ENCODE measurements around the gene PIP5K1B.

Gene PIP5K1B

DNA sequence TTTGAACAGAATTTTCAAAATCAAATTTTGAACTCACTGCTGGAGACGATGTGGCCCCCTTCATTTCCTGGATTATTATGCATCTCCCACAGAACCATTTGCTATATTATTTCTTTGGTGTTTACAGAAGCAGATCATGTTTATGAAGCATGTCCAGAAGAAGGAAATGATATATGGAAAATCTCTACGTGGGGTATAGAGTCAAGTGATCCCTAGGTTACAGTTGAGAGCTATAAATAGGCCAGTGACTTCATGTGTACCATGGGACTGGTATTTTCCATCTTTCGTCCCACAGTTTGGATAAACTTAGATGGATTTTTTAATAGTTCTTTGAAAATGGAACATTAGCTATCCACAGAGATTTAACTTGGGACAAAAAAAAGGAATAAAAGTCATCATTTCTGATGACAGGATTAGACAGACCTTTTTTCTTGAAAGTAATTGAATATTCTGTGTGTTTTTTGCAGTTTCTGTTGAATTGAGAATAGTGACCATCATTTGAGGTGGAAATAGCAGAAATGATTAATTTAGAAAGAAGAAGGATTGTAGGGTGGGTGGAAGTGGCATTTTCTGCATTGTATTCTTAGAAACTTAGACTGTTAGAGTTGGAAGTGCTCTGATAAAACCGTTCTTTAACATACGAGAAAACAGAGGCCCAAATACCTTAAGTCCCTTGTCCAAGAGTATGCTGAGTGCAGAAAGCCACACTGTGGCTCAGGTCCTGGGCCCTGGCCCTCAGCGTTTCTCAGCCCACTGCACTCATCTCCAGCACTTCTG lies 136.4 kb downstream of the PIP5K1B start:
- Histone ChIP-seq H3F3A (ENCODE audit: low read depth) (no peaks in the 10 kb centered on the region), H3K4me3 (ENCODE audit: low read length, poor library complexity, severe bottlenecking) (no peak overlapping the region), H3K79me2 (ENCODE audit: insufficient read depth, low read length) (no peaks in the 10 kb centered on the region), H3K27me3 (ENCODE audit: insufficient read depth, low read length, poor library complexity, severe bottlenecking) (no peaks in the 10 kb centered on the region), H2AFZ (ENCODE audit: low read length) (no peak overlapping the region), H3K9me3 (ENCODE audit: insufficient read depth, low read depth, low read length) (no peaks in the 10 kb centered on the region), H3K36me3 (ENCODE audit: insufficient read depth, low read length) (no peaks in the 10 kb centered on the region), H3K9me2 (replicated peaks; ENCODE audit: low read depth, low read length) (no peaks in the 10 kb centered on the region), H3K4me1 (ENCODE audit: insufficient read depth, low read length, poor library complexity, severe bottlenecking) (no peaks in the 10 kb centered on the region), H4K20me1 (ENCODE audit: insufficient read depth, low read length, poor library complexity, severe bottlenecking) (no peaks in the 10 kb centered on the region), H3K4me2 (ENCODE audit: low read depth, low read length, poor library complexity, severe bottlenecking) (no peak overlapping the region), H3K9ac (ENCODE audit: low read depth, low read length, poor library complexity, severe bottlenecking) (no peak overlapping the region)
- TF ChIP-seq, protein P1, sequence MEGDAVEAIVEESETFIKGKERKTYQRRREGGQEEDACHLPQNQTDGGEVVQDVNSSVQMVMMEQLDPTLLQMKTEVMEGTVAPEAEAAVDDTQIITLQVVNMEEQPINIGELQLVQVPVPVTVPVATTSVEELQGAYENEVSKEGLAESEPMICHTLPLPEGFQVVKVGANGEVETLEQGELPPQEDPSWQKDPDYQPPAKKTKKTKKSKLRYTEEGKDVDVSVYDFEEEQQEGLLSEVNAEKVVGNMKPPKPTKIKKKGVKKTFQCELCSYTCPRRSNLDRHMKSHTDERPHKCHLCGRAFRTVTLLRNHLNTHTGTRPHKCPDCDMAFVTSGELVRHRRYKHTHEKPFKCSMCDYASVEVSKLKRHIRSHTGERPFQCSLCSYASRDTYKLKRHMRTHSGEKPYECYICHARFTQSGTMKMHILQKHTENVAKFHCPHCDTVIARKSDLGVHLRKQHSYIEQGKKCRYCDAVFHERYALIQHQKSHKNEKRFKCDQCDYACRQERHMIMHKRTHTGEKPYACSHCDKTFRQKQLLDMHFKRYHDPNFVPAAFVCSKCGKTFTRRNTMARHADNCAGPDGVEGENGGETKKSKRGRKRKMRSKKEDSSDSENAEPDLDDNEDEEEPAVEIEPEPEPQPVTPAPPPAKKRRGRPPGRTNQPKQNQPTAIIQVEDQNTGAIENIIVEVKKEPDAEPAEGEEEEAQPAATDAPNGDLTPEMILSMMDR (conservative IDR thresholded peaks at IDR 0.05; ENCODE audit: low read length) = no peak
- TF ChIP-seq EZH2phosphoT487 (IDR thresholded peaks at IDR 0.05; ENCODE audit: borderline replicate concordance) = no peak

GRCh38 chr9:68842568-68842967 lies 137.5 kb downstream of the PIP5K1B start:
- TF ChIP-seq, protein P1 (conservative IDR thresholded peaks at IDR 0.05; ENCODE audit: low read length) = no peak
- TF ChIP-seq EZH2phosphoT487 (IDR thresholded peaks at IDR 0.05; ENCODE audit: borderline replicate concordance) = no peak
- H3K4me3 ChIP-seq (ENCODE audit: low read length, poor library complexity, severe bottlenecking) = no peak overlapping the region
- no peaks in the 10 kb centered on the region for H3K79me2 ChIP-seq (ENCODE audit: insufficient read depth, low read length)
- no peaks in the 10 kb centered on the region for H3K4me1 ChIP-seq (ENCODE audit: insufficient read depth, low read length, poor library complexity, severe bottlenecking)
- no peaks in the 10 kb centered on the region for H3K36me3 ChIP-seq (ENCODE audit: insufficient read depth, low read length)
- H2AFZ ChIP-seq (ENCODE audit: low read length) = no peak overlapping the region
- H3K4me2 ChIP-seq (ENCODE audit: low read depth, low read length, poor library complexity, severe bottlenecking) = no peak overlapping the region
- no peaks in the 10 kb centered on the region for H4K20me1 ChIP-seq (ENCODE audit: insufficient read depth, low read length, poor library complexity, severe bottlenecking)
- H3F3A ChIP-seq (ENCODE audit: low read depth) = no peaks in the 10 kb centered on the region
- no peaks in the 10 kb centered on the region for H3K27me3 ChIP-seq (ENCODE audit: insufficient read depth, low read length, poor library complexity, severe bottlenecking)
- no peak overlapping the region for H3K9ac ChIP-seq (ENCODE audit: low read depth, low read length, poor library complexity, severe bottlenecking)
- H3K9me3 ChIP-seq (ENCODE audit: insufficient read depth, low read depth, low read length) = no peaks in the 10 kb centered on the region
- H3K9me2 ChIP-seq (replicated peaks; ENCODE audit: low read depth, low read length) = no peaks in the 10 kb centered on the region

DNA sequence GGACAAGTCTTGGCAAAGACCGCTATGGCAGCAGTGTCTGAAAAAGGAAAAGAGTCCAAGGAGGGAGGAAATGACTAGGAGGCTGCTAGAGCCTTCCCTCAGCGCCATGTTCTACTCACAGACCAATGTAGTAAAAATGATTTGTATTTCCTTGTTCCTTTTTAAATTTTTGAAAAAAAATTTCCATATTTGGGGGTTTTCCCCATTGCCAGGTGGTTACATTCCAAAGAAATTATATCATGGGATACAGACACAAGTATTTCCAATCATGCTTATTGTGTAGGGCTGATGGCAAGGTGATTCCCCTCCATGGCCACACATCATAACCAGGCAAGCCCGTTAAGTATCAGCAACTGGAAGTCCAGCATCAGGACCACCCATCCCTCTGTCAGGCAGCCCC lies 138.2 kb downstream of the PIP5K1B start:
- H3K9me2 ChIP-seq (replicated peaks; ENCODE audit: low read depth, low read length) = no peaks in the 10 kb centered on the region

More for the DNA sequence above, 138.2 kb downstream of the PIP5K1B start:
- Histone ChIP-seq H3K9ac (ENCODE audit: low read depth, low read length, poor library complexity, severe bottlenecking) (no peak overlapping the region), H2AFZ (ENCODE audit: low read length) (no peak overlapping the region), H3K9me3 (ENCODE audit: insufficient read depth, low read depth, low read length) (no peaks in the 10 kb centered on the region), H3K4me1 (ENCODE audit: insufficient read depth, low read length, poor library complexity, severe bottlenecking) (no peaks in the 10 kb centered on the region), H4K20me1 (ENCODE audit: insufficient read depth, low read length, poor library complexity, severe bottlenecking) (no peaks in the 10 kb centered on the region), H3K36me3 (ENCODE audit: insufficient read depth, low read length) (no peaks in the 10 kb centered on the region), H3F3A (ENCODE audit: low read depth) (no peaks in the 10 kb centered on the region), H3K4me2 (ENCODE audit: low read depth, low read length, poor library complexity, severe bottlenecking) (no peak overlapping the region), H3K4me3 (ENCODE audit: low read length, poor library complexity, severe bottlenecking) (no peak overlapping the region), H3K27me3 (ENCODE audit: insufficient read depth, low read length, poor library complexity, severe bottlenecking) (no peaks in the 10 kb centered on the region), H3K79me2 (ENCODE audit: insufficient read depth, low read length) (no peaks in the 10 kb centered on the region)
- TF ChIP-seq, protein P1 (conservative IDR thresholded peaks at IDR 0.05; ENCODE audit: low read length) = no peak
- TF ChIP-seq EZH2phosphoT487 (IDR thresholded peaks at IDR 0.05; ENCODE audit: borderline replicate concordance) = no peak

All from Loucy (cell line).